SK-N-SH treated with all-trans-retinoic acid at 6 μM for 48 hours (cell line): ENCODE results near the gene MOXD1.

Experiments used
- ATAC-seq: fragments of 200-7000 bp; cut with Tn5 transposase; 3 replicates; pipeline ENCODE4 v1.9.1; 2020; ENCODE audit warnings: mild to moderate bottlenecking, moderate library complexity
- ARNTL ChIP-seq: fragments of 450-650 bp; formaldehyde crosslinking; IDR thresholded peaks from 2 replicates; pipeline ENCODE4 v1.5.0; 2020; ENCODE audit warnings: low read depth, mild to moderate bottlenecking, moderate library complexity, borderline replicate concordance
- CSDC2 ChIP-seq: fragments of 250-450 bp; sonication (Bioruptor Pico); IDR thresholded peaks from 2 replicates; pipeline ENCODE4 v1.5.0; 2020; ENCODE audit warnings: mild to moderate bottlenecking, moderate library complexity
- GLIS3 ChIP-seq: fragments of 250-450 bp; sonication (Bioruptor Pico); IDR thresholded peaks from 2 replicates; pipeline ENCODE4 v1.5.0; 2020; ENCODE audit warnings: mild to moderate bottlenecking, moderate library complexity
- ISL1 ChIP-seq: fragments of 250-450 bp; sonication (Bioruptor Pico); IDR thresholded peaks from 2 replicates; pipeline ENCODE4 v2.1.2; 2022; ENCODE audit warnings: mild to moderate bottlenecking, moderate library complexity
- OSR1 ChIP-seq: fragments of 250-450 bp; sonication (Bioruptor Pico); IDR thresholded peaks from 2 replicates; pipeline ENCODE4 v1.8.0; 2022; ENCODE audit warnings: moderate library complexity, mild to moderate bottlenecking, inconsistent platforms
- PPARA ChIP-seq: fragments of 250-450 bp; sonication (Bioruptor Pico); IDR thresholded peaks from 2 replicates; pipeline ENCODE4 v1.5.0; 2020; ENCODE audit warnings: mild to moderate bottlenecking, borderline replicate concordance
- RARB ChIP-seq: fragments of 250-450 bp; sonication (Bioruptor Pico); IDR thresholded peaks from 2 replicates; pipeline ENCODE4 v1.8.0; 2021; ENCODE audit warnings: mild to moderate bottlenecking, moderate library complexity
- SNAI2 ChIP-seq: fragments of 250-450 bp; sonication (Bioruptor Pico); IDR thresholded peaks from 2 replicates; pipeline ENCODE4 v1.5.0; 2020; ENCODE audit warnings: mild to moderate bottlenecking, moderate library complexity
- TOX ChIP-seq: fragments of 250-450 bp; sonication (Bioruptor Pico); IDR thresholded peaks from 2 replicates; pipeline ENCODE4 v1.8.0; 2021; ENCODE audit warnings: mild to moderate bottlenecking, moderate library complexity, borderline replicate concordance
- ZFP3 ChIP-seq: fragments of 250-450 bp; sonication (Bioruptor Pico); IDR thresholded peaks from 2 replicates; pipeline ENCODE4 v1.5.0; 2020; ENCODE audit warnings: mild to moderate bottlenecking, moderate library complexity
- ZFP30 ChIP-seq: fragments of 450-650 bp; formaldehyde crosslinking; IDR thresholded peaks from 2 replicates; pipeline ENCODE4 v1.5.0; 2022; ENCODE audit warnings: mild to moderate bottlenecking, moderate library complexity
- ZNF565 ChIP-seq: fragments of 450-650 bp; formaldehyde crosslinking; conservative IDR thresholded peaks from 2 replicates; pipeline ENCODE4 v1.5.0; 2020; ENCODE audit warnings: low read depth, mild to moderate bottlenecking, moderate library complexity
- ZNF70 ChIP-seq: fragments of 450-650 bp; formaldehyde crosslinking; IDR thresholded peaks from 2 replicates; pipeline ENCODE4 v1.5.0; 2020; ENCODE audit warnings: mild to moderate bottlenecking, moderate library complexity
- ZNF8 ChIP-seq: fragments of 450-650 bp; formaldehyde crosslinking; IDR thresholded peaks from 2 replicates; pipeline ENCODE4 v1.5.0; 2020; ENCODE audit warnings: mild to moderate bottlenecking, moderate library complexity
- TF ChIP-seq, protein P1 (sequence below): fragments of 250-450 bp; sonication (Bioruptor Pico); IDR thresholded peaks from 2 replicates; pipeline ENCODE4 v1.5.1; 2021; ENCODE audit warnings: mild to moderate bottlenecking, moderate library complexity
- TF ChIP-seq, protein P2 (sequence below): fragments of 250-450 bp; sonication (Bioruptor Pico); IDR thresholded peaks from 2 replicates; pipeline ENCODE4 v1.8.0; 2020; ENCODE audit warnings: mild to moderate bottlenecking, moderate library complexity, borderline replicate concordance
- TF ChIP-seq, protein P3 (sequence below): fragments of 250-450 bp; sonication (Bioruptor Pico); IDR thresholded peaks from 2 replicates; pipeline ENCODE4 v1.5.0; 2020; ENCODE audit warnings: mild to moderate bottlenecking, moderate library complexity
- TF ChIP-seq, protein P4 (sequence below): fragments of 250-450 bp; sonication (Bioruptor Pico); IDR thresholded peaks from 2 replicates; pipeline ENCODE4 v1.8.0; 2021; ENCODE audit warnings: low read depth, mild to moderate bottlenecking, moderate library complexity, borderline replicate concordance

Gene MOXD1

DNA sequence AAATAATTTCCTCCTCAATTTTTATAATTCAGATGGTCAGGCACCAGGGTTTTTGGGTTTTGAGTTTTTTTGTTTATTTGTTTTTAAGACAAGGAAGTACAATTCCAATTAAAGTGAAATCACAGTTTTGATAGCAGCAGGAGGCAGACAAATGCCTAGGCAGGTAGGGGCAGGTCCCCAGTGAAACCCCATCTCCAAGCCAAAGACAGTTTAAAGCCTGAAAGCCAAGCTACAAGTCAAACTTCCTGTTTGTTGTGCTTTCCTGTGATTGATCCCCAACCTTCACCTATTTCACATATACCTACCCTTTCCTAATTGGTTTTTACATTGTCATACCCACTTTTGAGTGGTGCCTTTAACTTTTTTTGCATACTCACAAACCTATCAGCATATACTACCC is 149.6 kb downstream of the MOXD1 start:
- TF ChIP-seq PPARA (CRISPR knock-in tag) (no peak), ARNTL (no peak), ISL1 (CRISPR knock-in tag) (no peak), SNAI2 (no peak), GLIS3 (no peak), ZNF8 (CRISPR knock-in tag) (no peak), ZNF565 (CRISPR knock-in tag) (no peak), ZFP3 (no peak), TOX (CRISPR knock-in tag) (no peak), OSR1 (CRISPR knock-in tag) (no peak), ZNF70 (CRISPR knock-in tag) (no peak), ZFP30 (CRISPR knock-in tag) (no peak)
- TF ChIP-seq, protein P1, sequence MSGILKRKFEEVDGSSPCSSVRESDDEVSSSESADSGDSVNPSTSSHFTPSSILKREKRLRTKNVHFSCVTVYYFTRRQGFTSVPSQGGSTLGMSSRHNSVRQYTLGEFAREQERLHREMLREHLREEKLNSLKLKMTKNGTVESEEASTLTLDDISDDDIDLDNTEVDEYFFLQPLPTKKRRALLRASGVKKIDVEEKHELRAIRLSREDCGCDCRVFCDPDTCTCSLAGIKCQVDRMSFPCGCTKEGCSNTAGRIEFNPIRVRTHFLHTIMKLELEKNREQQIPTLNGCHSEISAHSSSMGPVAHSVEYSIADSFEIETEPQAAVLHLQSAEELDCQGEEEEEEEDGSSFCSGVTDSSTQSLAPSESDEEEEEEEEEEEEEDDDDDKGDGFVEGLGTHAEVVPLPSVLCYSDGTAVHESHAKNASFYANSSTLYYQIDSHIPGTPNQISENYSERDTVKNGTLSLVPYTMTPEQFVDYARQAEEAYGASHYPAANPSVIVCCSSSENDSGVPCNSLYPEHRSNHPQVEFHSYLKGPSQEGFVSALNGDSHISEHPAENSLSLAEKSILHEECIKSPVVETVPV (CRISPR knock-in tag): no peak
- TF ChIP-seq, protein P2, sequence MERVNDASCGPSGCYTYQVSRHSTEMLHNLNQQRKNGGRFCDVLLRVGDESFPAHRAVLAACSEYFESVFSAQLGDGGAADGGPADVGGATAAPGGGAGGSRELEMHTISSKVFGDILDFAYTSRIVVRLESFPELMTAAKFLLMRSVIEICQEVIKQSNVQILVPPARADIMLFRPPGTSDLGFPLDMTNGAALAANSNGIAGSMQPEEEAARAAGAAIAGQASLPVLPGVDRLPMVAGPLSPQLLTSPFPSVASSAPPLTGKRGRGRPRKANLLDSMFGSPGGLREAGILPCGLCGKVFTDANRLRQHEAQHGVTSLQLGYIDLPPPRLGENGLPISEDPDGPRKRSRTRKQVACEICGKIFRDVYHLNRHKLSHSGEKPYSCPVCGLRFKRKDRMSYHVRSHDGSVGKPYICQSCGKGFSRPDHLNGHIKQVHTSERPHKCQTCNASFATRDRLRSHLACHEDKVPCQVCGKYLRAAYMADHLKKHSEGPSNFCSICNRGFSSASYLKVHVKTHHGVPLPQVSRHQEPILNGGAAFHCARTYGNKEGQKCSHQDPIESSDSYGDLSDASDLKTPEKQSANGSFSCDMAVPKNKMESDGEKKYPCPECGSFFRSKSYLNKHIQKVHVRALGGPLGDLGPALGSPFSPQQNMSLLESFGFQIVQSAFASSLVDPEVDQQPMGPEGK (CRISPR knock-in tag): no peak
- TF ChIP-seq, protein P3, sequence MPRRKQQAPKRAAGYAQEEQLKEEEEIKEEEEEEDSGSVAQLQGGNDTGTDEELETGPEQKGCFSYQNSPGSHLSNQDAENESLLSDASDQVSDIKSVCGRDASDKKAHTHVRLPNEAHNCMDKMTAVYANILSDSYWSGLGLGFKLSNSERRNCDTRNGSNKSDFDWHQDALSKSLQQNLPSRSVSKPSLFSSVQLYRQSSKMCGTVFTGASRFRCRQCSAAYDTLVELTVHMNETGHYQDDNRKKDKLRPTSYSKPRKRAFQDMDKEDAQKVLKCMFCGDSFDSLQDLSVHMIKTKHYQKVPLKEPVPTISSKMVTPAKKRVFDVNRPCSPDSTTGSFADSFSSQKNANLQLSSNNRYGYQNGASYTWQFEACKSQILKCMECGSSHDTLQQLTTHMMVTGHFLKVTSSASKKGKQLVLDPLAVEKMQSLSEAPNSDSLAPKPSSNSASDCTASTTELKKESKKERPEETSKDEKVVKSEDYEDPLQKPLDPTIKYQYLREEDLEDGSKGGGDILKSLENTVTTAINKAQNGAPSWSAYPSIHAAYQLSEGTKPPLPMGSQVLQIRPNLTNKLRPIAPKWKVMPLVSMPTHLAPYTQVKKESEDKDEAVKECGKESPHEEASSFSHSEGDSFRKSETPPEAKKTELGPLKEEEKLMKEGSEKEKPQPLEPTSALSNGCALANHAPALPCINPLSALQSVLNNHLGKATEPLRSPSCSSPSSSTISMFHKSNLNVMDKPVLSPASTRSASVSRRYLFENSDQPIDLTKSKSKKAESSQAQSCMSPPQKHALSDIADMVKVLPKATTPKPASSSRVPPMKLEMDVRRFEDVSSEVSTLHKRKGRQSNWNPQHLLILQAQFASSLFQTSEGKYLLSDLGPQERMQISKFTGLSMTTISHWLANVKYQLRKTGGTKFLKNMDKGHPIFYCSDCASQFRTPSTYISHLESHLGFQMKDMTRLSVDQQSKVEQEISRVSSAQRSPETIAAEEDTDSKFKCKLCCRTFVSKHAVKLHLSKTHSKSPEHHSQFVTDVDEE: no peak

GRCh38 chr6:132247381-132248159 is 153.7 kb downstream of the MOXD1 start:
- ATAC-seq: peak; percentile 61
- no peak for TF ChIP-seq RARB (CRISPR knock-in tag)
- TF ChIP-seq ZNF565 (CRISPR knock-in tag): no peak
- TF ChIP-seq CSDC2 (CRISPR knock-in tag): no peak
- TF ChIP-seq, protein P4, sequence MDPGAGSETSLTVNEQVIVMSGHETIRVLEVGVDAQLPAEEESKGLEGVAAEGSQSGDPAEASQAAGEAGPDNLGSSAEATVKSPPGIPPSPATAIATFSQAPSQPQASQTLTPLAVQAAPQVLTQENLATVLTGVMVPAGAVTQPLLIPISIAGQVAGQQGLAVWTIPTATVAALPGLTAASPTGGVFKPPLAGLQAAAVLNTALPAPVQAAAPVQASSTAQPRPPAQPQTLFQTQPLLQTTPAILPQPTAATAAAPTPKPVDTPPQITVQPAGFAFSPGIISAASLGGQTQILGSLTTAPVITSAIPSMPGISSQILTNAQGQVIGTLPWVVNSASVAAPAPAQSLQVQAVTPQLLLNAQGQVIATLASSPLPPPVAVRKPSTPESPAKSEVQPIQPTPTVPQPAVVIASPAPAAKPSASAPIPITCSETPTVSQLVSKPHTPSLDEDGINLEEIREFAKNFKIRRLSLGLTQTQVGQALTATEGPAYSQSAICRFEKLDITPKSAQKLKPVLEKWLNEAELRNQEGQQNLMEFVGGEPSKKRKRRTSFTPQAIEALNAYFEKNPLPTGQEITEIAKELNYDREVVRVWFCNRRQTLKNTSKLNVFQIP: no peak
- TF ChIP-seq, protein P1 (CRISPR knock-in tag): no peak
- TF ChIP-seq SNAI2: no peak

More for the DNA sequence above, 149.6 kb downstream of the MOXD1 start:
- no peak for ATAC-seq

GRCh38 chr6:132246632-132247270 is 154.5 kb downstream of the MOXD1 start:
- peak; percentile 58 for ATAC-seq
- no peak for TF ChIP-seq ZNF8 (CRISPR knock-in tag)
- TF ChIP-seq, protein P1 (CRISPR knock-in tag): no peak
